ENCODE measurements around the gene CCT8. TPM values are rescaled to one million over a fixed set of nuclear protein-coding genes. Genes with fewer than 3 reads are reported as not detected.
"Not testable (repeated sequence)": the region's sequence is repeated elsewhere in the genome, so short reads cannot be mapped to it uniquely, and the experiment has no call there.

CCT8 gene
- total RNA-seq, 1 donor = 172 TPM

DNA sequence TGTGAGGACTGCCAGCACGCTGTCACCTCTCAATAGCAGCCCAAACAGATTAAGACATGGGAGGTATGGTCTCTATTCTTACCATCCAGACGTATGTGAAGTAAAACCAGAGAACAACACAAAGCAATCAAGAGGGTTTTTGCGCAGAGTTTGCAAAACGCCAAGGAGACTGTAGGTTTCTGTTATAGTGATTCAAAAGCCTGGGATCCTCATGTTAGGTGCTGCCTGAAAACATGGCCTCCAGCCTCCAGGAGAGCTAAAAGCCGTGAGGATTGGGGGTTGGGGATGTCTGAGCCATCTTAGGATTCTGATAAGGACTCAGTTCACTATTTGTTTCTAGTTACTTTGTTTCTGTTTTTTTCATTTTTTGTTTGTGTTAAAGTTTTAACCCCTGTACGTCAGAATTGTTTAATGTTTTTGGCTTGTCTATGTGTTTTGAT, 4.2 kb upstream of the CCT8 start:
- TF ChIP-seq, protein P1, sequence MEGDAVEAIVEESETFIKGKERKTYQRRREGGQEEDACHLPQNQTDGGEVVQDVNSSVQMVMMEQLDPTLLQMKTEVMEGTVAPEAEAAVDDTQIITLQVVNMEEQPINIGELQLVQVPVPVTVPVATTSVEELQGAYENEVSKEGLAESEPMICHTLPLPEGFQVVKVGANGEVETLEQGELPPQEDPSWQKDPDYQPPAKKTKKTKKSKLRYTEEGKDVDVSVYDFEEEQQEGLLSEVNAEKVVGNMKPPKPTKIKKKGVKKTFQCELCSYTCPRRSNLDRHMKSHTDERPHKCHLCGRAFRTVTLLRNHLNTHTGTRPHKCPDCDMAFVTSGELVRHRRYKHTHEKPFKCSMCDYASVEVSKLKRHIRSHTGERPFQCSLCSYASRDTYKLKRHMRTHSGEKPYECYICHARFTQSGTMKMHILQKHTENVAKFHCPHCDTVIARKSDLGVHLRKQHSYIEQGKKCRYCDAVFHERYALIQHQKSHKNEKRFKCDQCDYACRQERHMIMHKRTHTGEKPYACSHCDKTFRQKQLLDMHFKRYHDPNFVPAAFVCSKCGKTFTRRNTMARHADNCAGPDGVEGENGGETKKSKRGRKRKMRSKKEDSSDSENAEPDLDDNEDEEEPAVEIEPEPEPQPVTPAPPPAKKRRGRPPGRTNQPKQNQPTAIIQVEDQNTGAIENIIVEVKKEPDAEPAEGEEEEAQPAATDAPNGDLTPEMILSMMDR (IDR thresholded peaks at IDR 0.05; ENCODE audit: insufficient read depth, low read length) = no peak
- peak; percentile 47 for DNase-seq (ENCODE audit: low read depth)
- H3K4me3 ChIP-seq (ENCODE audit: low read depth, low read length) = peak overlapping the region; percentile 50

DNA sequence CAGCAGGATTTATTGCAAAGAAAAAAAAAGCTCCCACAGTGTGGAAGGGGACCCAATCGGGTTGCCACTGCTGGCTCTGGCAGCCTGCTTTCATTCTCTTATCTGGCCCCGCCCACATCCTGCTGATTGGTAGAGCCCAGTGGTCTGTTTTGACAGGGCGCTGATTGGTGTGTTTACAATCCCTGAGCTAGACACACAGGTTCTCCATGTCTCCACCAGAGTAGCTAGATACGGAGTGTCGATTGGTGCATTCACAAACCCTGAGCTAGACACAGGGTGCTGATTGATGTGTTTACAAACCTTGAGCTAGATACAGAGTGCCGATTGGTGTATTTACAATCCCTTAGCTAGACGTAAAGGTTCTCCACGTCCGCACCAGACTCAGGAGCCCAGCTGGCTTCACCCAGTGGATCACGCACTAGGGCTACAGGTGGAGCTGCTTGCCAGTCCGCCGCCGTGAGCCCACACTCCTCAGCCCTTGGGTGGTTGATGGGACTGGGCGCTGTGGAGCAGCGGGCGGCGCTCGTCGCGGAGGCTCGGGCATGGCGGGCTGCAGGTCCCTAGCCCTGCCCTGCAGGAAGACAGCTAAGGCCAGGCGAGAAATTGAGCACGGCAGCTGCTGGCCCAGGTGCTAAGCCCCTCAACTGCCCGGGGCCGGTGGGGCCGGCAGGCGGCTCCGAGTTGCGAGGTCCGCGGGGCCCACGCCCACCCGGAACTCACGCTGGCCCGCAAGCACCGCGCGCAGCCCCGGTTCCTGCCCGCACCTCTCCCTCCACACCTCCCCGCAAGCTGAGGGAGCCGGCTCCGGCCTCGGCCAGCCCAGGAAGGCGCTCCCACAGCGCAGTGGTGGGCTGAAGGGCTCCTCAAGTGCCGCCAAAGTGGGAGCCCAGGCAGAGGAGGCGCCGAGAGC, 3.5 kb upstream of the CCT8 start:
- peak overlapping the region; percentile 50 for H3K4me3 ChIP-seq (ENCODE audit: low read depth, low read length)
- not testable (repeated sequence) for DNase-seq (ENCODE audit: low read depth)

DNA sequence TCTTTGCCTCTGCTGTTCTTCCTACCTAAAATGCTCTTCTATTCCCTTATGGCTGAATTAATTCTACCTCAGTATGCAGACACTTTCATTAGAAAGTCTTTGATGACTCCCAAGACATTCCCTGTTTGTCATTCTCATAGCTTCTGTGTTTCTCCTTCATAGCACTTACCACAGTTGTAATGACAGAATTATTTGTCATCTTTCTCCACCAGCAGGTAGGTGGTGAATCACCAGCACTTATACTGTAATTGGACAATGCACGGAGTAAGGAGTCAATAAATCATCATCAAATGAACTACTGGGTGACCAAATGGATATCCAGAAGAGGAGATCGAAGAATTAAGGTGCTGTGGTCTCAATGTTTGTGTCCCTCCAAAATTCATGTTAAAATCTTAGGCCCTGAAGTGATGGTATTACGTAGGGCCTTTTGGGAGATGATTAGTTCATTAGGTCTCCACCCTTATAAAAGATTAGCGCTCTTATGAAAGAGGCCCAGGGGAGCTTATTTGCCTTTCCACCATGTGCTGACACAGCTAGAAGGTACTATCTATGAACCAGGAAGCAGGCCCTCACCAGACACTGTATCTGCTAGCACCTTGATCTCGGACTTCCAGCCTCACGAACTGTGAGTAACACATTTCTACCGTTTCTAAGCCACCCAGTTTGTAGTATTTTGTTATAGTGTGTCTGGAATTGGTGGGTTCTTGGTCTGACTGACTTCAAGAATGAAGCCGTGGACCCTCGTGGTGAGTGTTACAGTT, 2.4 kb upstream of the CCT8 start:
- H3K4me3 ChIP-seq (ENCODE audit: low read depth, low read length) = no peak overlapping the region
- TF ChIP-seq, protein P1 (IDR thresholded peaks at IDR 0.05; ENCODE audit: insufficient read depth, low read length) = no peak
- no peak for DNase-seq (ENCODE audit: low read depth)

DNA sequence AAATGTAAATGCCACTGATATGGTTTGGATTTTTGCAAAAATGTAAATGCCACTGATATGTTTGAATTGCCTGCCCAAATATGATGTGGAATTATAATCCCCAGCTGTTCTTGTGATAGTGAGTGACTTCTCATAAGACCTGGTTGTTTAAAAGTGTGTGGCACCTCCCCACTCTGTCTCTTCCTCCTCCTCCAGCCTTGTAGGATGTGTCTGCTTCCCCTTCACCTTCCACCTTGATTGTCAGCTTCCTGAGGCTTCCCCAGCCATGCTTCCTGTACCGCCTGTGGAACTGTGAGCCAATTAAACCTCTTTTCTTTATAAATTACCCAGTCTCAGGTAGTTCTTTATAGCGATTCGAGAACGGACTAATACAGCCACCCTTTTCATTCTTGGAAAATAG, 1.3 kb upstream of the CCT8 start:
- TF ChIP-seq, protein P1 (IDR thresholded peaks at IDR 0.05; ENCODE audit: insufficient read depth, low read length) = no peak
- no peak for DNase-seq (ENCODE audit: low read depth)
- H3K4me3 ChIP-seq (ENCODE audit: low read depth, low read length) = no peak overlapping the region

DNA sequence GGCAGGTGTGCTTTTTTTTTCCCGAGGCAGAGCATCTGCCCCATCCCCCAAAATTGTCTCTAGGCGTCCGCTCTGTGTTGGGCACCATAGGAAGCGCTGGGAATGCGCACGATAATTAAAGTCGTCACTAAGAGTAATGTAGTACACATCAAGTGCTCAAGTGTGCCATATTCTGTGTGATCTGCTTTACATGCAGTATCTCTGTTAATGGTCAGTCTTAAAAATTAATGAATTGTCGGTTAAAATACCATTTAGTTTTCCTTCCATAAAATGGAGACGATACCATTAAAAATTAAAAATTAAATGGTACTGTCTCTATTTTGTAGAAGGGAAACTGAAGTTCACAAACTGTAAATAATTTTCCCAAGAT, 544 bp upstream of the CCT8 start:
- peak overlapping the region; percentile 70 for H3K4me3 ChIP-seq (ENCODE audit: low read depth, low read length)
- DNase-seq (ENCODE audit: low read depth) = no peak
- TF ChIP-seq, protein P1 (IDR thresholded peaks at IDR 0.05; ENCODE audit: insufficient read depth, low read length) = no peak

DNA sequence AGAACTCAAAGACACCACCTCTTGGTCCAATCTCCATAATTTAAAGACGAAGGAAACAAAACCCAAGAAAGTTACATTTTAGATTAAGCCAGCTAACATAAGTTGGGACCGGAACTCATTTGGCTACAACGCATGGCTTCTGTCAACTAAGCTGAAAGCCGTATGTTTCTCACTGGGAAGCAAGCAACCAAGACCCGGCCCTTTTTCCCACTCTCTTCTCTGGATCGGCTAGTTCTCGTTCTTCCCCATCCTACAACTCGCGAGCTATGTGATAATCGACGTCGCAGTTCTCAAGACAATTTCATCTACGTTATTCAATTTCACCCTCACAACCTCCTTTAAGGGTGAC, 601 bp downstream of the CCT8 start:
- H3K4me3 ChIP-seq (ENCODE audit: low read depth, low read length) = peak overlapping the region; percentile 96
- TF ChIP-seq, protein P1 (IDR thresholded peaks at IDR 0.05; ENCODE audit: insufficient read depth, low read length) = no peak
- DNase-seq (ENCODE audit: low read depth) = peak; percentile 49

DNA sequence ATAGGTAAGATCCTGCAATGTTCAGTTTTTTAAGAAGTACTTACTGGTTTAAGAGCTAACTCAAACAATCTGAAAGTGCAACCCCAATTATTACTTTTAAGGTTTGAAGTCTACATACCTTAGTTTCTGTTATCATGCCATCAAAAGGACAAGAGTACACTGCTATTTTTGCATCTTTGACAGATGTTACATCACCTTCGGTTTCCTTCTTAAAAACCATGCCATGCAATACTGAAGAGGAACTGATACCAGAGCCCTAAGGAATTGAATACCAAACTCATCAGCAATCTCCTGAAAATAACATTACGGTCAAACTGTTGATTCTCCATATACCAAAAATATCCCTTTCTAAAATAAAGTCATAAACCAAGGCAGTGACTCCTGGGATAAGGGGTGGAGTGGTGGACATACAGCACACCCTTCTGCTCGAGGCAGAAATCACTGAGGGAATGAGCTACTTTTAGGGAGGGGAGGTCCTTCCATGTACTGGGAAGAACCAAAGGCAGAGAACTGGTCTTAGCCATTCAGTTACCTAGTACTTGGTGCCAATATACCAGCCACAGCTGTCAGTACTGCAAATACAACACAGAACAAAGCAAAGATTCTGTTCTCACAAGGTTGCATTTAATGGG, 8.5 kb downstream of the CCT8 start:
- no peak for DNase-seq (ENCODE audit: low read depth)
- H3K4me3 ChIP-seq (ENCODE audit: low read depth, low read length) = no peak overlapping the region
- TF ChIP-seq, protein P1 (IDR thresholded peaks at IDR 0.05; ENCODE audit: insufficient read depth, low read length) = no peak
